ENCODE results near the gene STK4.

- TF ChIP-seq CTCF (conservative IDR thresholded peaks at IDR 0.05 in 1 of 2, IDR thresholded peaks at IDR 0.05 in 1 of 2; ENCODE audit: extremely low read depth in 1 of 2, insufficient read depth in 1 of 2, low read depth in 1 of 2, low read length in 2 of 2) (no peak), EZH2 (IDR thresholded peaks at IDR 0.05; ENCODE audit: borderline replicate concordance, low read length) (no peak)
Observed at GRCh38 chr20:45032276-45032675, 66.0 kb downstream of the STK4 start.

Measured in mammary epithelial cell (primary cell).